ENCODE results near the gene ERC2. TPM values are rescaled to one million over a fixed set of nuclear protein-coding genes. Genes with fewer than 3 reads are reported as not detected.

The ERC2 gene
- polyA plus RNA-seq, 3 donors from 2014 or later, result not detected

DNA sequence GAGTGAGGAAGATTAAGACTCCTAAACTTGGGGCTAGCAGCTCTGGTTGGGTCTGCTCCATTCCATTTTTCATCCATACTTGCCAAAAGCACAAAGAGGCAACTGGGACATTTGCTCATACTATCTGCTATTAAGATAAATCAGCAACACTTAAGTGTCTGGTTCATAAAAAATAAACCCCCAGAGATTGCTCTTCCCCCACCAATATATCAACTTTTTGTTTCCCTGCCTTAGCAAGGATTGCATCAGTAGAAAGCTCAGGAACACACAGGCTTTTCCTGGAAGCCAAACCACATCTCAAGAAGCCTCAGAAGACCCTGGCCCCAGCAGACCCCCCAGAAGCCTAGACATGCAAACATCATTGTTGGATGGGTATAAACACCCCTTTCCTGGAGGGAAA is 748.8 kb downstream of the ERC2 start:
- Mint-ChIP-seq H3K4me1 (no peaks in the 10 kb centered on the region), H3K27ac (no peak overlapping the region), H3K4me3 (no peak overlapping the region), H3K9me3 (peaks cover 0 to 7% (median 1%) of the 10 kb centered on the region in 6 donors), H3K27me3 (ENCODE audit: low read depth in 3 of 3) (peaks cover 0 to 3% (median 2%) of the 10 kb centered on the region in 3 donors), H3K36me3 (no peaks in the 10 kb centered on the region)
- DNase-seq, result no peak

DNA sequence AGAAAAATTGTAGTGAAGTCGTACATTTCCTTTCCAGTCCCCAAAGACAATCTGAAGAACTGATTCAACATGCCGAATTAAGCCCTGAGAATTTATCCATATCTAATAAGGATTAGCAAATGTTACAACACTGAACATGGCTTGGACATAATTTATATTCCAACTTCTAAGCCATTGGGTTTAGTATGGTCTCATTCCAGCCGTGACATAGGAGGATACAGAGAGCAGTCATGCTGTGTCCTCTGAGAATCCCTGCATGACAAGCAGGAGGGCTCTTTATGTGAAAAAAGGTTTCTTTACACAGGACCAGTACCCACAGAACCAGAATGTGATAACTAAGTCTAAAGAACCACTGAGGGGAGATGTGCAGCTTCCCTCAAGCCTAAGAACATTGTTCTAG is 749.3 kb downstream of the ERC2 start:
- DNase-seq, result no peak
- Mint-ChIP-seq H3K27me3 (ENCODE audit: low read depth in 3 of 3) (peaks cover 0 to 3% (median 2%) of the 10 kb centered on the region in 3 donors), H3K4me1 (no peaks in the 10 kb centered on the region), H3K27ac (no peak overlapping the region), H3K9me3 (peaks cover 0 to 7% (median 3%) of the 10 kb centered on the region in 6 donors), H3K36me3 (no peaks in the 10 kb centered on the region), H3K4me3 (no peak overlapping the region)

DNA sequence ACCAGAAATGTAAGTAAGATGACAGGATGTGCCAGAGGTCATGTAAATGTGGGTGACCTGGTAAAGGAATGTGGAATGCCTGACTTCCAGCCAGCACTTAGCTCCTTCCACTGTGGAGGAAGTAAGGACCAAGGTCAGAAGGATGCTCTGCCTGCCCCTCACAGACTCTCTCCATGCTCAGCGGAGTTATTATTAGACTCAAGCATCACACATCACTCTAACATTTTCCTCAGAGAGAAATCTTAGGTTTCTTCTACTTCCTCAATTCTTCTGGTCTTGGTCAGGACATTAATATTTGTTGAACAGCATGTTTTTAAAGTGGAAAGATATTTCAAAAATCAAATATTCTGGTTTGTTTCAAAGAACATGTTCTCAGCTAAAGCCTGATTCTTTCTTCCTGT is 749.7 kb downstream of the ERC2 start:
- no peaks in the 10 kb centered on the region for H3K4me1 Mint-ChIP-seq
- no peak for DNase-seq
- H3K27ac Mint-ChIP-seq, result no peak overlapping the region
- peaks cover 0 to 3% (median 2%) of the 10 kb centered on the region in 3 donors for H3K27me3 Mint-ChIP-seq (ENCODE audit: low read depth in 3 of 3)
- H3K36me3 Mint-ChIP-seq, result no peaks in the 10 kb centered on the region
- peaks cover 0 to 8% (median 3%) of the 10 kb centered on the region in 6 donors for H3K9me3 Mint-ChIP-seq
- no peak overlapping the region for H3K4me3 Mint-ChIP-seq

DNA sequence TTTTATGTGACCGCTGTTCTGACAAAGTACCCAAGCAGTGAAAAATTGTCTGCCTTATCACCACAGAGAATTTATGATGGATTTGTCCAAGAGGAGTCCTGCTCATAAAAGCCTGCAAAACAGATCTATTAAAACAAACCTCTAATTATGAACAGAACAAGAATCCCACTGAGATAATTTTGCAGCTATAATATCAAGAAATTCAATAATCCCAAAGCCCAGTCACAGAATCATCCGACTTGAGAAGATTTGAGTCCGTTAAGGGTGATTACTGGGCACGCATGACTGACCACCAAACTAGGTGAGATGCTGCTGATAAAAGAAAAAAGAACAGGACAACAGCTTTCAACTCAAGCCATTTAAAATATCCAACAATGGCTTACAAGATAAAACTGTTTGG is 750.2 kb downstream of the ERC2 start:
- peaks cover 0 to 3% (median 2%) of the 10 kb centered on the region in 3 donors for H3K27me3 Mint-ChIP-seq (ENCODE audit: low read depth in 3 of 3)
- no peaks in the 10 kb centered on the region for H3K36me3 Mint-ChIP-seq
- peaks cover 0 to 9% (median 3%) of the 10 kb centered on the region in 6 donors for H3K9me3 Mint-ChIP-seq
- no peaks in the 10 kb centered on the region for H3K4me1 Mint-ChIP-seq
- no peak for DNase-seq
- H3K4me3 Mint-ChIP-seq, result no peak overlapping the region
- H3K27ac Mint-ChIP-seq, result no peak overlapping the region

DNA sequence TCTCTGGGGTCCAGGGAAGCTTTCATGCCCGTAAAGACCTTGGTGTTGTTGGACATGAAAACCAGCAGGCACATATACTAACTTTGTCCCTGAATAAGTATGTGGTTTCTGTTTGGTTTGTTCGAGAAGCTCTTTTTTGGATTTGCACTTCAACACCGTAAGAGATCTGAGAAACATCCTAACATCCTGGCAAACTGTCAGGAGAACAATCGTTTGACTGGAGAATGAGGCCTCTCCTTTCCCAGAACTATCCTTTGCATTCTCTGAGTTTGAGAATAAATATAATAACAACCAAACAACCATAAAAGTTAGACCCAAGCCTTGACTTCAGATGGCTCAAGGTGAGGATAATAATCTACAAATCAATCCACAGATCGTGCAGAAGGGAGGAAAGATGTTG is 750.8 kb downstream of the ERC2 start:
- H3K4me1 Mint-ChIP-seq, result no peaks in the 10 kb centered on the region
- DNase-seq, result no peak
- no peak overlapping the region for H3K27ac Mint-ChIP-seq
- H3K36me3 Mint-ChIP-seq, result no peaks in the 10 kb centered on the region
- peaks cover 0 to 3% (median 0%) of the 10 kb centered on the region in 3 donors for H3K27me3 Mint-ChIP-seq (ENCODE audit: low read depth in 3 of 3)
- H3K4me3 Mint-ChIP-seq, result no peak overlapping the region
- peaks cover 0 to 9% (median 3%) of the 10 kb centered on the region in 6 donors for H3K9me3 Mint-ChIP-seq

DNA sequence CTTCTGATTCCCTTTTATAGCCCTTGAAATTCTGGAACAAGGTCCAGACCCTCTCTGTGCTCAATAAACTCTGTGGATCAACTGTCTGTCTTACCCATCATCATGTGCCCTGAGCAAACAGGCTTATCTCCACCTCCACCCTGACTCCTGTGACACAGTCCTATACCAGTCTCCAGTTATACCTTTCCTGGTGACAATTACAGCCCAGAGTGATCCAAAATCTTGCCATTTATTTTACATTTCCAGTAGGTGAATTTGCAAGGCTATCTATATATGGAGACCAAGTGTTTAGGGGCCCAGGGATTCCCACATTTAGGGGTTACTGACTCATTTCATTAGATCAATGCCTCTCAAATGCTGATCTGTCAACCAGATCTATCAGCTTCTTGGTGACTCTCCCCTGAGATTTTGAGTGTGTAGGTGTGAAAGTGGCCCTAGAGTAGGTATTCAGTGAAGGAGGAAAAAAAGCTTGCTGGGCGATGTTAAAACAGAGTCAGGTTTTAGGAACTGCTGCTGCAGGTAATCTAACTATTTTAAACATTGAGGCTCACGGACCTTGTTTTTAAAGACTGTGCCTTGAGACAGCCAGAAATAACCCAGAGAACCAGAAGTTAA is 751.5 kb downstream of the ERC2 start:
- H3K4me3 Mint-ChIP-seq, result no peak overlapping the region
- no peaks in the 10 kb centered on the region for H3K36me3 Mint-ChIP-seq
- H3K27me3 Mint-ChIP-seq (ENCODE audit: low read depth in 3 of 3), result peaks cover 0 to 3% (median 0%) of the 10 kb centered on the region in 3 donors
- H3K27ac Mint-ChIP-seq, result no peak overlapping the region
- no peaks in the 10 kb centered on the region for H3K4me1 Mint-ChIP-seq
- DNase-seq, result no peak
- H3K9me3 Mint-ChIP-seq, result peaks cover 0 to 9% (median 2%) of the 10 kb centered on the region in 6 donors

DNA sequence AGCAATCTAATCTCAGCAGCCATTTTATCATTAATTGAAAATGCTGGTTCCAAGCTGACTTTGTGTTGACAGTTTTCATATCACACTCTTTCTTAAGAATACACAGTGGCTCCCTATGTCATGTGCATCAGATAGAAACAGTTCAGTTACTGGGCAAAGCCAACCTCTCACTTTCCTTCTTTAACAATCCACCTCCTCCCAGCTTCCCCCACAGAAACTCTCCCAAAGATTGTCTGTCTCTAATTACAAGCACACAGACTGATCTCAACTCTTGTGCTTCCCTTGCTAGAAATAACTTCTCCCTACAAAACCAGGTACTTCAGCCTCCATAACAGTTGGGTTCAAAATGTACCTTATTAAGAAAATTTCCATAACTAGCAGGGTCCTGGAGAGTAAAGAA is 752.2 kb downstream of the ERC2 start:
- no peak for DNase-seq
- Mint-ChIP-seq H3K36me3 (no peaks in the 10 kb centered on the region), H3K4me3 (no peak overlapping the region), H3K4me1 (no peaks in the 10 kb centered on the region), H3K27me3 (ENCODE audit: low read depth in 3 of 3) (peaks cover 0 to 3% (median 0%) of the 10 kb centered on the region in 3 donors), H3K9me3 (peaks cover 0 to 9% (median 2%) of the 10 kb centered on the region in 6 donors), H3K27ac (no peak overlapping the region)

DNA sequence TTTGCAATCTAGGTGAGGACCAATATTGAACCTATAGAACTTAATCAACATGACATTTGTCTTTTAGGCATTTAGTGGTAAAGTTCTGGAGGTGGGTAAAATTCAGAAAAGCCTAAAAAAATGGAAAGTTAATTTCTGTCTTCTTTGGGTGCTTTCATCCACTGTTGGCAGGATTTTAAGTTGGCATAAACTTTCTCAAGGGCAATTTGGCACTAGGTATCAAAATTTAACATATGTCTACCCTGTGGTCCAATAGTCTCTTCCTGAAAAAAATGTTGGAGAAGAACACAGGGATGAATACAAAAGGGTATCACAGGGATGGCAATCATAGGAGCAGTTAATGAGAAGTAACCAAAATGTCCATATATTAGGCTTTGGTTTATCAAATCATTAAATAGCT is 754.2 kb downstream of the ERC2 start:
- H3K36me3 Mint-ChIP-seq, result no peaks in the 10 kb centered on the region
- H3K9me3 Mint-ChIP-seq, result peaks cover 0 to 10% (median 4%) of the 10 kb centered on the region in 6 donors
- H3K27me3 Mint-ChIP-seq (ENCODE audit: low read depth in 3 of 3), result peaks cover 0 to 3% (median 0%) of the 10 kb centered on the region in 3 donors
- no peak for DNase-seq
- no peak overlapping the region for H3K4me3 Mint-ChIP-seq
- no peak overlapping the region for H3K27ac Mint-ChIP-seq
- no peaks in the 10 kb centered on the region for H3K4me1 Mint-ChIP-seq

DNA sequence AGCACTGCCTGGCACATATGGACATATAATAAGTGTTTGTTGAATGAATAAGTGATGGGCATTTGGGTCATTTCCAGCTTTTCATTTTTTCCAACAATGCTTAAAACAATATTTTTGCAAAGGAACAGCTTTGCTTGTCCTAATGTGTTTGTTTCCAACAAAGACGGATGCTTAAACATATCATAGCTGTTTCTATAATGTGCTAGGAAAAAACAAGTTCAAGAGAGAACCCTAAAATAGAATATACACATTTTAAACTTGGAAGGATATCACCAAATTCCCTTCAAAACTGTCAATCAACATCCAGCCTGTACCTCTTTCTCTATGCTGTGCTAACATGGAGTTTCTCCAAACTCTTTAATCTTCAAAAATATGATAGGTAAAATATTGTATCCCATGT is 756.6 kb downstream of the ERC2 start:
- peaks cover 0 to 14% (median 5%) of the 10 kb centered on the region in 6 donors for H3K9me3 Mint-ChIP-seq
- H3K4me1 Mint-ChIP-seq, result no peaks in the 10 kb centered on the region
- no peak overlapping the region for H3K4me3 Mint-ChIP-seq
- peaks cover 0 to 1% (median 0%) of the 10 kb centered on the region in 3 donors for H3K27me3 Mint-ChIP-seq (ENCODE audit: low read depth in 3 of 3)
- no peak overlapping the region for H3K27ac Mint-ChIP-seq
- no peak for DNase-seq
- no peaks in the 10 kb centered on the region for H3K36me3 Mint-ChIP-seq

DNA sequence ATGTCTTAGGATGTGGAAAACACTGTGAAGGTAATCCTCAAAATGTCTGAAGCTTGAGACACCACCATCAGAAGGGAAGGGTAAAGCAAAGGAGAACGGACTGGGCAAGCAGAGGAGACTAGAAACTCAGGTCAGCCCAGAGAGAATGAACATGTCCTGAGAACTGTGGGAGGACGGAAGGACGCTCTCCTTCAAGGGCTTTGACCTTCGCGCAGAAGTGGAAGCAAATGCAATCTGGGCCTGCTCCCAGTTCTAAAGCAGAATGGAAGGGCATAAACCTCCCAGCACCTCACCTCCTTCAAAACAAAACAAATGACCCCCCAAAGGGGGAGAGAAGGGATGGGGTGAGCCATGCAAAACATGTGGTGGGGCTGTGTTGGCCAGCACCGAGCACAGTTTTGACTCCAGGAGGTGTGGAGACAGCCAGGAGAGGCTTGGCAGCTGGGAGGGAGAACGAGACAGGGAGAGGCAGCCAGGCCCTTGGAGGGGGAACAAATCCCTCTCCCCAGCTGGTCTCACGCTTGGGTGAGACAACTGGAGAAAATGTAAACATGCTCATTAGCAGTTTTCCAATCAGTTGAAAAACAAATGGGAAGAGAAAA is 758.8 kb downstream of the ERC2 start:
- H3K27ac Mint-ChIP-seq, result no peak overlapping the region
- H3K9me3 Mint-ChIP-seq, result peaks cover 2 to 14% (median 5%) of the 10 kb centered on the region in 6 donors
- H3K27me3 Mint-ChIP-seq (ENCODE audit: low read depth in 3 of 3), result peaks cover 0 to 1% (median 0%) of the 10 kb centered on the region in 3 donors
- no peak for DNase-seq
- H3K4me1 Mint-ChIP-seq, result no peaks in the 10 kb centered on the region
- no peak overlapping the region for H3K4me3 Mint-ChIP-seq
- H3K36me3 Mint-ChIP-seq, result no peaks in the 10 kb centered on the region

DNA sequence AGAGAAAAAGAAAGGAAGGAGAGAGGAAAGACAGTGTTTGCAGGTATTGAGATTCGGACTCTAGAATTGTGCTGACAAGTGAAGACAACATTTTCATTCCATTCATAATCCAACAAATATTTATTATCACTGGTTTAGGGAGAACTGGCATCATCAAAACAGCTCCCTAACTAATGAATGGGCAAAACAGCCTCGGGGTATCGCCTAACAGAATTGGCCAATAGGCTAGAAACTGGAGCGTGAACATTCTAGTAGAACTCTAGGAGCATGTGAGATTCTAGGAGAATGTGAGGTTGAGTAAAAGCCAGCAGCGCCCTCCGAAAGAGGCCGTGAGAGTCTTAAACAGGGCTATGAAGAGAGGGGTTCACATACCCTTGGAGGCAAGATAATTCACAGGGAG is 759.3 kb downstream of the ERC2 start:
- peaks cover 0 to 1% (median 0%) of the 10 kb centered on the region in 3 donors for H3K27me3 Mint-ChIP-seq (ENCODE audit: low read depth in 3 of 3)
- no peak overlapping the region for H3K27ac Mint-ChIP-seq
- no peaks in the 10 kb centered on the region for H3K36me3 Mint-ChIP-seq
- no peak overlapping the region for H3K4me3 Mint-ChIP-seq
- no peak for DNase-seq
- peaks cover 2 to 14% (median 4%) of the 10 kb centered on the region in 6 donors for H3K9me3 Mint-ChIP-seq
- no peaks in the 10 kb centered on the region for H3K4me1 Mint-ChIP-seq

DNA sequence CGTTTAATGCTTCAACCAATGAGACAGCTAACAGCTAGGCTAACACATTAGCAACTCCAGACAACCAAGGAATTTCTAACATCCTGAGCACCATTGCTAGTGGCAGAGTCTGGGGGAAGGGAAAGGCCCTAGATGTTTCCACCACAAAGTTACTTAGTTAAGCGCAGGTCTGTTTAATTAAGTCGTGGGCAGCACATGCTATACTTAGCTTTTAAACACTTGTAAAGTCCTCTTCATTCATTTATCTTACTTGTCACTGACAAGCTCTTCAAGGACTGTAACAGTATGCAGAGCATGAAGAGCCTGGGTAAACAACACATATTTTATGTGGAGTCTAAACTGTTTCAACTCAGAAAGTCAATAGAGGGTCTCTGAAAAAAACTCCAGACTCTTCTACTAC is 760.0 kb downstream of the ERC2 start:
- Mint-ChIP-seq H3K36me3 (no peaks in the 10 kb centered on the region), H3K27ac (no peak overlapping the region), H3K27me3 (ENCODE audit: low read depth in 3 of 3) (peaks cover 0 to 1% (median 0%) of the 10 kb centered on the region in 3 donors), H3K9me3 (peaks cover 0 to 14% (median 2%) of the 10 kb centered on the region in 6 donors), H3K4me3 (no peak overlapping the region), H3K4me1 (no peaks in the 10 kb centered on the region)
- DNase-seq, result no peak

DNA sequence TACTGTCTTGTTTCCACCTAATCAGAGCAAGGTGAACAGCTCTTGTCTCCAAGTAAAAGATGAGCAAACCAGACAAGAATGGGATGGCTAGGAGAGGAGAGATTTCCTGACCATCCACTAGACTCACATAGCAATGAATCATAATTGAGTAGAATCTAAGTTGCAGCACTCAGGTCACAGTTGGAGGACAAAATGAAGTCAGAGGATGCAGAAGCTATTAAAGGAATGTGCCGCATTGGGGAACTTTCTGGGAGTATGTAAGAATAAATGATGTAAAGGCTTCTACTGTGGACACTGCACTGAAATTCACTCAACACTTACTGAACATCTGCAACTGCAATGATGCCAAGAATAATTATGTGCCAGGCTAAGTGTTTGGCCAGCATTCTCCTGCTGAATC is 763.7 kb downstream of the ERC2 start:
- Mint-ChIP-seq H3K4me3 (no peak overlapping the region), H3K27me3 (ENCODE audit: low read depth in 3 of 3) (peaks cover 0 to 1% (median 0%) of the 10 kb centered on the region in 3 donors), H3K36me3 (no peaks in the 10 kb centered on the region), H3K9me3 (peaks cover 2 to 9% (median 2%) of the 10 kb centered on the region in 6 donors), H3K4me1 (no peaks in the 10 kb centered on the region), H3K27ac (no peak overlapping the region)
- DNase-seq, result no peak

DNA sequence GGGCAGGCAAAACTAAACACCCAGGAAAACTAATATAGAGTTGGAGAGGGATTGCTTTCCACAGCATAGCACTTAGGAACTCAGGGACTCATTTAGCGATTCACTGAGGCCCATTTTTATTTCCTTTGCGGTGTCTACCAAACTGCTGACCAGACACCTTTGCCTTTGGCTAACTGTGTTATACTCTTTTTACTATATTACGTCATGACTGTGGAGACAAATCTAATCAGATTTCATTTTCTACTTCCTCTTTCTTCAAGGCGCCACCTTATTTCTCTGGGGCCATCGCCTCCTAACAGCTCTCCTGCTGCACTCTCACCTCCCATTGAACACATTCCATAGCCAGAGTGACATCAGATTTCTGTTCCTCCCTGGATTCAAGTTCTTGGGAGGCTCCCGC is 765.4 kb downstream of the ERC2 start:
- no peak overlapping the region for H3K4me3 Mint-ChIP-seq
- peaks cover 0 to 1% (median 0%) of the 10 kb centered on the region in 3 donors for H3K27me3 Mint-ChIP-seq (ENCODE audit: low read depth in 3 of 3)
- H3K9me3 Mint-ChIP-seq, result peaks cover 0 to 7% (median under 1%) of the 10 kb centered on the region in 6 donors
- no peaks in the 10 kb centered on the region for H3K4me1 Mint-ChIP-seq
- no peak overlapping the region for H3K27ac Mint-ChIP-seq
- no peaks in the 10 kb centered on the region for H3K36me3 Mint-ChIP-seq
- no peak for DNase-seq
